DMS53 (cell line): ENCODE measurements around the gene ZCCHC7.
"Not testable (repeated sequence)": the region's sequence is repeated elsewhere in the genome, so short reads cannot be mapped to it uniquely, and the experiment has no call there.

Experiments used
- DNase-seq: peaks from one replicate; lab custom pipeline; 2025; lab: John Stamatoyannopoulos, UW

ZCCHC7 gene

DNA sequence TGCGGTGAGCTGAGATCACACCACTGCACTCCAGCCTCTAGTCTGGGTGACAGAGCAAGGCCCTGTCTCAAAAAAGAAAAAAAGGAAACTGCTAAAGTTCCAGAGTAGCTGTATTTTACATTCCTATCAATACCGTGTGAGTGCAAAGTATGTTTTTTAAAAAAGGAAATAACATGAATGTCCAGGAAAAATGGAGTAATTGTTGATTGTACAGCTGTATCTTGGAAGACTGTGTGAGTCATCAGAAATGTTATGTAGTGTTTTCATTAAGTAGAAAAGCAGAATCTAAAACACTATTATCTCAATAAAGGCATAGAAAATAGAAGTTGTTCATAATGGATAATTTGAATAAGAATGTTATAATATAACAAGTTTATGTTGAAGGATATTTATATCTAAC, 53.9 kb downstream of the ZCCHC7 start:
- DNase-seq = no peak

DNA sequence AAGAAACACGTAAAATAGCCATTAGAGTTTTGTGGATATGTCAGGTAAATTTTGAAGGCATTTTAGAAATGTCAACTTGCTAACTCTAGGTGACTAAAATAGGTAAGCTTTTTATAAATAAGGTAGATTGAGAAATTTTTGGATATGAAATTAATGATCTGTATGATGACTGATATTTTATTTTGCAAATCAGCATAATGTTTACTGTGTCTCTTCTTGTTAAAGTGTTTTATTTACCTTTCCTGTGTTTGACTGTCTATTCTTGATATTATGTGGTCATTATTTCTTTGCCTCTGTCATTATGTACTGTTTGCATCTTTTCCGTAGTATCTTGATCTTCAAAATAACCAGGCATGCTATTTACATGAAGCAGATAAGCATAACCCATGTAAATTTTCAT, 58.4 kb downstream of the ZCCHC7 start:
- DNase-seq = no peak

DNA sequence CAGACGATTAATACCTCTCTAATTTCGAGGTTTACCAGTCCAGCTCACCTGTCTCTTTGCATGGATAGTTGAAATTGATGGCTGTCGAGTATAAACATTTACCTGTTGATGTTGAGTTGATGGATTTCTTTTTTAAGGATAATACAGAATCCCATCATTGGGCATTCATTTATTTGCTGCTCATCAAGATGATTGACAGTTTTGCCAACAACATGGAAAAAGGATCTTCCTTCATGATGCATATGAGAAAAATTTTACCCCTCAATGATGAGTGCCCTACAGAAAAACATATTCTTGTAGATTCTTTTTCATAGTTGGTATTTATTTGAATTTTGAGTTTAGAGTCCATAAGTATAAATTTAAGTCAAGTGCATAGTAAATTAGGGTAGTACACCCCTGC, 59.2 kb downstream of the ZCCHC7 start:
- DNase-seq = no peak

DNA sequence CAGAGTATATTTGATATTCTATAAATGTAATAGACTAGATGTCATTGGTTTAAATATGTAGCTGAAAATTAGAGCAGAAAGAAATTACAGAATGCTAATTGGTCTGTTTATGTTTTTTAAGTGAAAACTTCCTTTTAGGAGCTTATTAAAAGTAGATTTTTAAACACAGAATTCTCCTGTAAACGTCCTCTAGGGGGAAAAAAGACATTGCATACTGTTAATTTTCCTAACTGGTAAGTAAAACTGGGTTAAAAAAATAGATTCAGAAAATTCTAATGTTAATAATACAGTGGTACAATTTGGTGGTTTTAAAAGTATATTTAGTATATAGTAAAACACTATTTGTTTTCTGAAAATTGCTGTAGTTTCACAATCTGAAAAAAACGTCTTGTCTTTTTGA, 59.8 kb downstream of the ZCCHC7 start:
- DNase-seq = no peak

DNA sequence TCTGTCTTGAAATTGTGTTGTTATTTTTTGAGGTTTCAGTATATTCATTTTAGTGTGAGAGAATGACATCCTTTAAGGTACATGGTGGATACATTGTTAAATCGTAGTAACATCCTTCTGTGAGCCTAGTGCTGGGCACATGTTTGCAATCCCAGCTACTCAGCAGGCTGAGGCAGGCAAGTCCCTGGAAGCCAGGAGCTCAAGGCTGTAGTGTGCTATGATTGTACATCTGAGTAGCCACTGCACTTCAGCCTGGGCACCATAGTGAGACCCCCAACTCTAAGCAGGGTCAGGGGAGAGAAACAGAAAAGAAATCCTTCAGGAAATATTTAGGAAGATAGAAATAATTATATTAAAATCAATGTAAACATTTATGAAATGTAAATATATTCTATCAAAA, 62.3 kb downstream of the ZCCHC7 start:
- no peak for DNase-seq

DNA sequence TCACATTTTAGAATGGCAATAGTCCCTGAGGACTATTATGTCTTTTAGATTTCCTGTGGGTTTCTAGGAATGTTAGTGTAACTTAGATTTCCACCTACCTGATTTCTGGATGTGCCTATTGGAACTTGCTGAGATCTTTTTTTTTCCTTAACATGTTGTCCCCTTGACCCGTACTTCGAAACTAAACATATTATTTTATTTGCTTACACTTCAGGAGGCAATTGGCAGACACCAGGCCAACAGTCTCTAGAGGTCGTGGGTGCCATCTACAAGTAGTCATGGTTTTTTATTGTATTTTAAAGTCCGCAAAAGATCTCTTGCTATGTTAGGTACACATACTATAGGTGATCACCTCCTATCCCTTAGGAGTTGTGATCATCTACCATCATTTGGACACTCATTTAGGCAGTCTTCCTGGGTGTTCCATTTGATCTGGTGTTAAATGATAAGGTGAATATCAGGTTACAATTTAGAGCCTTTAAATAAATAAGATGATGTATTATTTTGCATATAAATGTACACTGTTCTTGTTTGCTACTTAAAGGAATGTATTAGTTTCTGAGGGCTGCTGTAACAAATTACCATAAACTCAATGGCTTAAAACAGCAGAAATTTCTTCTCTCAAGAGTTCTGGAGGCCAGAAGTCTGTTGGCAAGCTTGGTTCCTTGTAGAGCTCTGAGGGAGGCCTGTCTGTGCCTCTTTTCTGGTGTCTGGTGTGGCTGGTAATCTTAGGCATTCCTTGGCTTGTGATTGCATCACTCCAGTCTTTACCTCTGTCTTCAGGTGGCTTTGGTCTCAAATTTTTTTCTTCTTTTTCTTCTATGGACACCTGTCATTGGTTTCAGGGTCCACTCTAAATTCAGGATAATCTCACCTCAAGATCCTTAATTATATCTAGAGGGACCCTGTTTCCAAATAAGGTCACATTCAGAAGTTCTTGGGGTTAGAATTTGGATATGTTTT, 64.8 kb downstream of the ZCCHC7 start:
- no peak for DNase-seq

DNA sequence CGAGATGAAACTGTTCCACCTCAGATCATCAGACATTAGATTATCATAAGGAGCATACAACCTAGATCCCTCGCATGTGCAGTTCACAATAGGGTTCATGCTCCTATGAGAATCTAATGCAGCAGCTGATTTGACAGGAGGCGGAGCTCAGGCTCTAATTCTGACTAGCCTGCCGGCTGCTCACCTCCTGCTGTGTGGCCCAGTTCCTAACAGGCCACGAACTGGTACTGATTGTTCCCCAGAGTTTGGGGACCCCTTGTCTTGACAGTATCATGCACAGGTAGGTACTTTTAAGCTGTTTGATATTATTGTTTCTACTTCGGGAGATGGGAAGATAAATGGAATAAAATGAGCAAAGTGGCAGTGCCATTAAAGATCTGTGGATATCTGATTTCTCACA, 66.9 kb downstream of the ZCCHC7 start:
- DNase-seq = no peak

DNA sequence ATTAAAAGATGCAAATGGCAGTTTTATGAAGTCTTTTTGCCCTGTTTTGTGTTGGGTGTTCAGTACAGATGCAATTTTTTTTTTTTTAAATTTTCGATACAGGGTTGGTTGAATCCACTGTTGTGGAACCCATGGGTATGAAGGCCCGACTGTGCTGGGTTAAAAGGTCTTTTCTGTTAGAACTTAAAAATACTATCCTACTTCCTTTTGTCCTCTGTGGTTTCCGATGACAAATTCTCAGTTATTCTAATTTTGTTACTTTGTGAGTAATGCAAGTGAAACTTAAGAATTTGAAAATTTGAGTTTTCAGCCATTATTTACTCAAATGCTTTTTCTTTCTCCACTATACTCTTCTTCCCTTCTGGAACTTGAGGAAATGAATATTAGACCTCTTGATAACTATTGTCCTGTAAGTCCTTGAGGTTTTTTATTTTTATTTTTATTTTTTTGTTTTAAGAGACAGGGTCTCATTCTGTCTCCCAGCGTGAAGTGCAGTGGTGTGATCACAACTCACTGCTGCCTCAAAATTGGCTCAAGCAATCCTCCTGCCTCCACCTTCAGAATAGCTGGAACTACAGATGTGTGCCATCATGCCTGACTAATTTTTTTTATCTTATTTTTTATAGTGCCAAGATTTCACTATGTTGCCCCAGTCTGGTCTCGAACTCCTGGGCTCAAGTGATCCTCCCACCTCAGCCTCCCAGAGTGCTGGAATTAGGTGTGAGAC, 67.5 kb downstream of the ZCCHC7 start:
- DNase-seq = no peak

DNA sequence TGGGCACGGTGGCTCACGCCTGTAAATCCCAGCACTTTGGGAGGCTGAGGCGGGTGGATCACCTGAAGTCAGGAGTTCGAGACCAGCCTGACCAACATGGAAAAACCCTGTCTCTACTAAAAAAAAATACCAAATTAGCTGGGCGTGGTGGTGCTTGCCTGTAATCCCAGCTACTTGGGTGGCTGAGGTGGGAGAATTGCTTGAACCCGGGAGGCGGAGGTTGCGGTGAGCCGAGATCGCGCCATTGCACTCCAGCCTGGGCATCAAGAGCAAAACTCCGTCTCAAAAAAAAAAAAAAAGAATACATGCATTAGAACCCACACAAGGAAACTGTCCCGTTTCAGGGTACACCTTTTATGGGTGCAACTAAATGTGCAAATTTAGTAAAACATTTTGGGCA, 70.4 kb downstream of the ZCCHC7 start:
- not testable (repeated sequence) for DNase-seq

DNA sequence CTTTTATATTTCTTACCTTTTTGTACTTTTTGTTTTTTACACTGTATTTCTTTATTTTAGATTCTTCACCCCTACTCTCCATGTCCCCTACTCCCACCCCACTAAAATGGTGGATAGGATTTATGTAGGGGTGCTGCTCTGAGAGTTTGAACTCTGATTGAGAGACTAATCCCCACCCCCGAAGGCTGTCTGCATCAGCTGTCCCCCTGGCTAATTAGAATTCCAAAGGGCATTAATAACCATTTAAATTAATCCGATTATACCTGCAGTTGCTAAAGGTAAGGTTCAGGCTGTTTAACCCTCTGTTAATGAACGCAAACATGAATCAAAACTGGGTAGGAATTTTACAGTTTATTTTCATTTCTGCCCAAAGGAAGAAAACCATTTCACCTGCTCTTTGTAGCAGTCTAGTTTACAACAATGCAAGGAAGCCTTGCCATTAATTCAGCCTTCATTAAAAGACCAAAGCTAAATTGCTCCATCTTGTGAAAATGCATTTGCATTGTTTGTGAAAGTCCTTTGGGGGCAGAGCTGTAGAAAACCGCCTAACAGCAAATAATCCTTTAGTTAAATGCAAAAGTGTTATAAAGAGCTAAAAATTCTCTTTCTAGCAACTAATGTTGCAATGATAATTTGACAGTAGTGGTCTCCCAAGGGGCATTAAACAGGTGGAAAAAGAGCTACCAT, 71.2 kb downstream of the ZCCHC7 start:
- no peak for DNase-seq

DNA sequence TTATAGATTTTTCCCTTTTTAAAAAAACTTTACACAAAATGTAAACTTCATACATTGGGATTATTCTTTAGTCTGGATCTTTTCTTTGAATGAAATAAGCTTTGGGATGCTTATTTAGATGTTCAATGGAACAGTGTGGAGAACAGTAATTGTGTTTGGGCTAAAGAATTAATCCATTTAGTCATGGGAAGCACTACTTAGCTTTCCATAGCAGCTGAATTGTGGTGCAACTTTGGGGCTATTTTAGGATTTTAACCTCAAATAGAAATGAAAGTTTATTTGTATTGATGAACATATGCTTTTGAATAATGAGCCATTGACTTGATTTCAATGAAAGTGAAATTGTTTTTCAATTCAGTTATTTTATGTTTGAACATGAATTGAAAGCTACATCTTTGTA, 72.4 kb downstream of the ZCCHC7 start:
- no peak for DNase-seq

DNA sequence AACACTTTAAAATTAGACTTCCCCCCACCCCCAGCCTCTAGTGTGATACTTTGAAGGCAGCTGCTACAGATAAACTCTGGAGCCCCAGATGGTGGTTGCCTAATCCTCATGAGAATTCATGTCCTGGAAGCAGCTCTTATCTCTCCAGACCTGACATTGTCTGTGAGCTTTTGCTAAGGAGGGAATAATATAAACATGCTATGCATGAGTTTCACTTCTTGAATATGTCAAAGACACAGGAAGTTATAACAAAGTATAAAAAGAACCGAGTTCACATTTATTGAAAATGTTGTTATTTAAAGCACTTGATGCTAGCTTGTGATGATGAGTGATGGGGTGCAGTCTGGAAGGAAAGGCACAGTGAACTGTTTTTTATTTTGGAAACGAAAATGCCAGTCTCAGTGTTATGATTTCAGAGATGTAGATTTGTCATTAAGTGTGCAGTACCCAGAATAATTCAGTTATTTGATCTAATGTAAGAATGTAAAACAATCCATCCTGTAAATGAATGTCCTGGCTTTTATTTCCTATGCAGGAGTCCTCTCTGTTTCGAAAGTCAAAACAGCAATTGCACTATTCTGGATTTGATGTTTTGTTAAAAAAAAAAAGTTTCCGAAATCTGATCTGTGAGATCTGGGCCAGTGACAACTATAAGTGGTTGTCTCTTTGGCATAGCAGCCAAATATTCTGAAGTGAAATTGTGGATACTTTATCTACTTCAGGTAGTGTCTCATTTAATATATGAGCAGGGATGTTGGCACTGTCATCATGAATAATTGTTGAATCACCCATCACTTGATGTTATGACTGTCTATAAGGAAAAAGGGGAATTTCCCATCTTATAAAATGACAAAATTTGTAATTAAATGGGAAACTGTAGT, 77.0 kb downstream of the ZCCHC7 start:
- no peak for DNase-seq

DNA sequence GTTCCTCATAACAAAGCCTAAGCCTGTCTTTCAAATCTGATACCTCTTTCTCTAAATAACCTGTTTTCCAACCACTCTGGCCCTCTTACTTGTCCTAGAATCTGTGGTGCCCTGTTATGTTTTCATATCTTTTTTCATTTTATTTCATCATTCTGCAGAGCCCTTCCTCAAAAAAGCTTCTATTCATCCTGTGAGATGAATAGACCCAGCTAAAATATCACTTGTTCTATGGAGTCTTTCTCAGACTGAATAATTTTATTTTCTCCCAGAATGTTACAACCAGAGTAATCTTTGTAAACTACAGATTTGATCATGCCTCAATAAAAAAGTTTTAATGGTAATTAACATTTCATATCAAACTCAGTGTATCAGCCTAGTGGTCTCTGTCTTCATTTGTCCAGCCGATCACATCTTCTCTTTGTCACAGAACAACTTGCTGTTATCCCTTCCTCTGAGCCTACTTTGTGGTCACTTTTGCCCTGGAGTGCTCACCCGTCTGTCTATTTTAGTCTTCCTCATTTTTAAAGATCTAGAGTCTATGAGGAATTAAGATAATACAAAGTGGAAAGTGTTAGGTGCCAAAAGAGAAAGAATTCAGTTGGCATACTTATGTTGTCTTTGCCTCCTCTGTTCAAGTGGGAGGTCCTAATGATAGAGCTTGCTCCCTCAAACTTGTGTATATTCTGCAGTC, 77.8 kb downstream of the ZCCHC7 start:
- no peak for DNase-seq

DNA sequence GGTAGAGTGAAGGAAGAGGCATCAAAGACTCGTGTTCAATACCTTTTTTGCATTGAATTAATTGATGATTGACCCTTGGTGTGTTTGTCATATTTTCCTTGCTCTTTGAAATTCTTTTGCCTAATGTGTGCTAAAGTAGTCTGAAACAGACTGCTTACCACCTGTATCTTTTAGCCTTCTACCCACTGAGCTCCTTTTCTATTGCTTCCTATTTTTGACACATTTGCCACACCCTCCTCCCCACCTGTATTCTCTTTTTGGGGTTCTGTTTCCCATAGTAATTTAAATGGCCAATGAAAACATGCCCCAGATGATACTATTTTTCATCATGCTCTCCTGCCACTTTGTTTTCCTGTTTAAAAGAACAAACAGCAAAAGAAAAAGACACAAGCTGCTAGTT, 78.5 kb downstream of the ZCCHC7 start:
- DNase-seq = no peak

DNA sequence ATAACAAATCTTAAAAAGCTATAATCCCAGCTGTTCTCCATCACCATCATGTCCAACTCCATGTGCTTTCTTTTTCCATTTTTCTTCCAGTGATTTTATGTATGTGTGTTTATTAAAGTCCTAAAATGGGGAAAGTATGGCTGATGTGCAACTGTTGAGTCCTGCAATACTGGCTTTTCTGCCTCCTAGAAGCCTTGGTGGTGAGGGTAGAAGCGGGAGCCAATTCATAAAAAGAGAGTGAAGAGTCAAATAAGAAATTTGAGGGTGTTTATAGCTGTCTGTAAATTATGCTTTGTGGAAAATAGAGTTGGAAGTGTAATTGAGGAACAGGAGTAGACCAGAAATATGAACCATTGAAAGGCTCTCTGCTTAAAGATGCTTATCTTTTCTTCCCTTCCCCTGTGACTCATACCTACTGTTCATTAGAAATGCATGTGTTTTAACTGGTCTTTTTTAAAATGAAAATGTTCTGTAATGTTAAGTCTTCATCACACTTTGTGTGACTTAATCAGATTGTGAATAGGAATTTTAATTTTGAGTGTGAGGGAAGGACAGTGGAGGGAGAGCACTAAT, 80.1 kb downstream of the ZCCHC7 start:
- no peak for DNase-seq

DNA sequence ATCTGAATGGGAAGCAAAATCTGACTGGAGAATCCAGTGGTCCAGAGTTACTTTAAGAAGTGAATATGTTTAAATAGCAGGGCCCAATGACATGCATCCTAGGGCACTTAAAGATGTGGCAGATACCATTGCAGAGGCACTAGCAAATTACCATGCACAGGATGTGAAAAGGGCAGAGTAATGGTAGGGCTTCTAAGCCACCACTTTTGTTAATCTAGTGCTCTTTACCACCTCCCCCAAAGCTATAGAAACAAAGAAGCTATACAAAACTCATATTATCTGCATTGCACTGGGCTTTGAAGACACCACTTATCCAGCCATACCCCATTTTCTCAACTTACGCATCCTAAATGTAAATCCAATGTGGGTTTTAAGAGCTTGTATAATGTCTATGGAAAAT, 81.2 kb downstream of the ZCCHC7 start:
- DNase-seq = no peak

DNA sequence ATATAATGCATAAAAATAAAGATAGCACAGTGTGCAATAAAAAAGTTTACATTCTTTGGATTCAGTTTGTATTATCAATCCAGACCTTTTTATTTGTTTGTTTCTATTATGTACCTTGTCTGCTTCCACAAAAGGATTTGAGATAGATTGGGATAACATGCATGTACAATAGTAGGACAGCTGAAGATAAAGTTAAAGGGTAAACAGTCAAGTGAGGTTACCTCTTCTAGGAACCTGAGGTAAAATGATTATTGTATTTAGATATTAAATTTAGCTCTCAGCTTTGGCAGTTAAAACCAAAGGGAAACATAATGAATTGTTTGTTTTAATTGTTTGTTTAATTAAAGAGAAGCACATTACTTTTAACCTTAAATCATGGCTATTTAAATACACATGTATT, 81.7 kb downstream of the ZCCHC7 start:
- no peak for DNase-seq

DNA sequence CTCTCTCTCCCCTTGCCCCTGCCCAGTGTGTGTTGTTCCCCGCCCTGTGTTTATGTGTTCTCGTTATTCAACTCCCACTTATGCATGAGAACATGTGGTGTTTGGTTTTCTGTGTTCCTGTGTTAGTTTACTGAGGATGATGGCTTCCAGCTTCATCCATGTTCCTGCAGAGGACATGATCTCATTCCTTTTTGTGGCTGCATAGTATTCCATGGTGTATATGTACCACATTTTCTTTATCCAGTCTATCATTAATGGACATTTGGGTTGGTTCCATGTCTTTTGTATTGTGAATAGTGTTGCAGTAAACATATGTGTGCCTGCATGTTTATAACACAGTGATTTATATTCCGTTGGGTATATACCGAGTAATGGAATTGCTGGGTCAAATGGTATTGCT, 83.1 kb downstream of the ZCCHC7 start:
- DNase-seq = not testable (repeated sequence)

DNA sequence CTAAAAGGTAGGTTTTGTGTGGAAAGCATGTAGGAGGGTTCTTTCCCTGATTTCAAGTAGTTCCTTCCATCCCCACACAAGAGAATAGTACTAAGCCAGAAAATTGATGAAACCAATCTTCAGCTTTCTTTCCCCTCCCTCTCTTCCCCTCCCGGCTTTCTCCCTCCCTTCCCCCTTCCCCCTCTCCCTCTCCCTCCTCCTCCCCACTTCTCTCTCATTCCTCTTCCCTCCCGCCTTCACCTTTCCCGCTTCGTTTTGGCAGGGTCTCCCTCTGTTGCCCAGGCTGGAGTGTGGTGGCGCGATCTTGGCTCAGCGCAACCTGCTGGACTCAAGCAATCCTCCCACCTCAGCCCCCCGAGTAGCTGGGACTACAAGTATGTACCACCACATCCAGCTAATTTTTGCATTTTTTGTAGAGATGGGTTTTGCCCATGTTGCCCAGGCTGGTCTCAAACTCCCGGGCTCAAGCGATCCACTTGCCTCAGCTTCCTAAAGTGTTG, 85.8 kb downstream of the ZCCHC7 start:
- no peak for DNase-seq
